ENCODE data around the gene GAL3ST2.
"Not testable (repeated sequence)": the region's sequence is repeated elsewhere in the genome, so short reads cannot be mapped to it uniquely, and the experiment has no call there.

Gene GAL3ST2

DNA sequence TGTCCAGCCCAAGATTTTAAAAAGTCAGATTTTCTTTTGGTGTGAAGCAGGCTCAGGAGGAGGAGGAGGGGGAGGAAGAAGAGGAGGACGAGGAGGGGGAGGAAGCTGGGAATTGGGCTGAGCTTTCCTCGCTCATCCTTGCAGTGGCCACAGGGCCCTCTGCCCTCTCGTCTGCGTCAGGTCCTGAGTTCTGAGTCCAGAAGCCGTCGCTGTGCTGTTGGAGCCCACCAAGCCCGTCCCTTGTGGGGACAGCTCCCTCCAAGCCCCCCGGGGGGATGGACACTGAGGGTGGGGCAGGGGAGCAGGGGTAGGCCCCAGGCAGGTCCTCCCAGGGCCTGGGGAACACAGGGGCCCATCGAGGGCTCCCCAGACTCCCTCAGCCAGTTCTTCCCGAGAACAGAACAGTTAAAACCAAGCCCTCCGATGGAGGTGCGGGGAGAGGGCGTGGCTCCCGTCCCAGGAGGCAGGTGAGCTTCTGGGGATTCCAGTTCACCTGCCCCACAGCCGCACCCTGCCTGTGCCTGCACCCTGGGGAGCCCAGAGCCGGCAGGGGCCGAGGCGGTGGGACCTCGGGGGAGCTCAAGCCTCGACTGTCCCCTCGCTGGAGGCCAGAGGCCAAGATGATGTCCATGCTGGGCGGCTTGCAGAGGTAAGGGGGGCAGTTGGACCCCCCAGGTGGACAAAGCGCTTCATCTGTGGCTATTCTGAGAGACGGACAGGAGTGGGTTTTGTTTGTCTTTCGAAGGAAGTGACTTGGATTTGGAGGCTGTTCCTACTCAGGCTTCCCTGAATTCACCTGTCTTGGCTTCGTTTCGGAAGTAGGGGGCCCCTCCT lies at the start of gene GAL3ST2:
Gene GAL3ST2, plus strand, starts transcription at position 487 of the 834 bp plus-strand sequence. Its CDS starts 134 bp downstream, at position 621.
- no peaks in the 10 kb centered on the region for H3K36me3 ChIP-seq (ENCODE audit: control insufficient read depth, insufficient read depth, low read length)
- peaks cover 22% of the 10 kb centered on the region for H3K27me3 ChIP-seq (ENCODE audit: control insufficient read depth, insufficient read depth, low read length)

GRCh38 chr2:241728000-241728399 lies 48.6 kb upstream of the GAL3ST2 start:
- Histone ChIP-seq H3K9me3 (ENCODE audit: control insufficient read depth, low read length) (no peaks in the 10 kb centered on the region), H3K9ac (ENCODE audit: low read length) (no peak overlapping the region), H3K4me3 (ENCODE audit: low read length) (no peak overlapping the region), H3K36me3 (ENCODE audit: control insufficient read depth, insufficient read depth, low read length) (no peaks in the 10 kb centered on the region), H3K4me1 (ENCODE audit: control insufficient read depth, insufficient read depth, low read length) (peaks cover 4% of the 10 kb centered on the region), H3K27me3 (ENCODE audit: control insufficient read depth, insufficient read depth, low read length) (no peaks in the 10 kb centered on the region)

More for the DNA sequence above, at the start of gene GAL3ST2:
- no peaks in the 10 kb centered on the region for H3K9me3 ChIP-seq (ENCODE audit: control insufficient read depth, low read length)
- H3K4me3 ChIP-seq (ENCODE audit: low read length) = no peak within 1 kb of the TSS
- H3K9ac ChIP-seq (ENCODE audit: low read length) = no peak within 1 kb of the TSS
- peaks cover 20% of the 10 kb centered on the region for H3K4me1 ChIP-seq (ENCODE audit: control insufficient read depth, insufficient read depth, low read length)

- H3K36me3 ChIP-seq (ENCODE audit: control insufficient read depth, insufficient read depth, low read length) = no peaks in the 10 kb centered on the region
- no peak overlapping the region for H3K9ac ChIP-seq (ENCODE audit: low read length)
- H3K4me3 ChIP-seq (ENCODE audit: low read length) = no peak overlapping the region
- no peaks in the 10 kb centered on the region for H3K9me3 ChIP-seq (ENCODE audit: control insufficient read depth, low read length)
- peaks cover 4% of the 10 kb centered on the region for H3K4me1 ChIP-seq (ENCODE audit: control insufficient read depth, insufficient read depth, low read length)
- H3K27me3 ChIP-seq (ENCODE audit: control insufficient read depth, insufficient read depth, low read length) = no peaks in the 10 kb centered on the region
Observed at GRCh38 chr2:241728627-241729026, 48.0 kb upstream of the GAL3ST2 start.

DNA sequence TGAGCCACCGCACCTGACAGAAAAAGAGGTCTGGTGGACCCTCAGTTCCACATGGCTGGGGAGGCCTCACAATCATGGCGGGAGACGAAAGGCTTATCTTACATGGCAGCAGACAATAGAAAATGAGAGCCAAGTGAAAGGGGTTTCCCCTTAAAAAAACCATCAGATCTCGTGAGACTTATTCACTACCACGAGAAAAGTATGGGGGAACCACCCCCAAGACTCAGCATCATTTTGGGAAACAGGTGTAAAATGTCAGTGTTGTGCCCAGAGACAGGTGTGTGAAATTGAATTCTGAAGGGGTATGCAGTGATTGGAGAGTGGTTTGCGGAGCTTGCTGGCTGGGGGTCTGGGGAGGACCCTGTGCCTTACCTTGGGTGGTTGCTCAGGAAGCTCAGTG lies 46.8 kb upstream of the GAL3ST2 start:
- Histone ChIP-seq H3K4me3 (ENCODE audit: low read length) (no peak overlapping the region), H3K27me3 (ENCODE audit: control insufficient read depth, insufficient read depth, low read length) (no peaks in the 10 kb centered on the region)

DNA sequence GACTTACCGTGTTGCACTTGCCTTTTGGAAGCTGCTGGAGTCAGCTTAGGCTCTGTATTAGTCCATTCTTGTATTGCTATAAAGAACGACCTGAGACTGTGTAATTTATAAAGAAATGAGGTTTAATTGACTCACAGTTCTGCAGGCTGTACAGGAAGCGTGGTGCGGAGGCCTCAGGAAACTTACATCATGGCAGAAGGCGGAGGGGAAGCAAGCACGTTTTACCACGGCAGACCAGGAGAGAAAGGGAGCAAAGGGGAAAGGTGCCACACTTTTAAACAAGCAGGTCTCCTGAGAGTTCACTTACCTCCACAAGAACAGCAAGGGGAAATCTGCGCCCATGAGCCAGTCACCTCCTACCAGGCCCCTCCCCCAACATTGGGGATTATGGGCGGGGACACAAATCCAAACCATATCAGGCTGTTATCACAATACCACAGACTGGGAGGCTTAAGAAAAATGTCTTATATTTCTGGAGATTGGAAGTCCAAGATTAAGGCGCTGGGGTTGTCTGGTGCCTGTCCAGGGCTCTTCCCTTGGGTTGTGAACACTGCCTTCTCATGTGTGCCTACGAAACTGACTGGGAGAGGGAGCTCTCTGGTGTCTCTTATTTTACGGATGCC lies 45.8 kb upstream of the GAL3ST2 start:
- Histone ChIP-seq H3K4me1 (ENCODE audit: control insufficient read depth, insufficient read depth, low read length) (peaks cover 9% of the 10 kb centered on the region), H3K27me3 (ENCODE audit: control insufficient read depth, insufficient read depth, low read length) (no peaks in the 10 kb centered on the region), H3K36me3 (ENCODE audit: control insufficient read depth, insufficient read depth, low read length) (no peaks in the 10 kb centered on the region), H3K9ac (ENCODE audit: low read length) (no peak overlapping the region), H3K9me3 (ENCODE audit: control insufficient read depth, low read length) (no peaks in the 10 kb centered on the region), H3K4me3 (ENCODE audit: low read length) (no peak overlapping the region)

More for the DNA sequence above, 46.8 kb upstream of the GAL3ST2 start:
- Histone ChIP-seq H3K9ac (ENCODE audit: low read length) (no peak overlapping the region), H3K9me3 (ENCODE audit: control insufficient read depth, low read length) (no peaks in the 10 kb centered on the region), H3K36me3 (ENCODE audit: control insufficient read depth, insufficient read depth, low read length) (no peaks in the 10 kb centered on the region), H3K4me1 (ENCODE audit: control insufficient read depth, insufficient read depth, low read length) (peaks cover 9% of the 10 kb centered on the region)

GRCh38 chr2:241732513-241733186 lies 44.0 kb upstream of the GAL3ST2 start:
- not testable (repeated sequence) for H3K4me3 ChIP-seq (ENCODE audit: low read length); H3K4me1 ChIP-seq (ENCODE audit: control insufficient read depth, insufficient read depth, low read length); H3K9me3 ChIP-seq (ENCODE audit: control insufficient read depth, low read length); H3K36me3 ChIP-seq (ENCODE audit: control insufficient read depth, insufficient read depth, low read length); H3K27me3 ChIP-seq (ENCODE audit: control insufficient read depth, insufficient read depth, low read length); H3K9ac ChIP-seq (ENCODE audit: low read length)

DNA sequence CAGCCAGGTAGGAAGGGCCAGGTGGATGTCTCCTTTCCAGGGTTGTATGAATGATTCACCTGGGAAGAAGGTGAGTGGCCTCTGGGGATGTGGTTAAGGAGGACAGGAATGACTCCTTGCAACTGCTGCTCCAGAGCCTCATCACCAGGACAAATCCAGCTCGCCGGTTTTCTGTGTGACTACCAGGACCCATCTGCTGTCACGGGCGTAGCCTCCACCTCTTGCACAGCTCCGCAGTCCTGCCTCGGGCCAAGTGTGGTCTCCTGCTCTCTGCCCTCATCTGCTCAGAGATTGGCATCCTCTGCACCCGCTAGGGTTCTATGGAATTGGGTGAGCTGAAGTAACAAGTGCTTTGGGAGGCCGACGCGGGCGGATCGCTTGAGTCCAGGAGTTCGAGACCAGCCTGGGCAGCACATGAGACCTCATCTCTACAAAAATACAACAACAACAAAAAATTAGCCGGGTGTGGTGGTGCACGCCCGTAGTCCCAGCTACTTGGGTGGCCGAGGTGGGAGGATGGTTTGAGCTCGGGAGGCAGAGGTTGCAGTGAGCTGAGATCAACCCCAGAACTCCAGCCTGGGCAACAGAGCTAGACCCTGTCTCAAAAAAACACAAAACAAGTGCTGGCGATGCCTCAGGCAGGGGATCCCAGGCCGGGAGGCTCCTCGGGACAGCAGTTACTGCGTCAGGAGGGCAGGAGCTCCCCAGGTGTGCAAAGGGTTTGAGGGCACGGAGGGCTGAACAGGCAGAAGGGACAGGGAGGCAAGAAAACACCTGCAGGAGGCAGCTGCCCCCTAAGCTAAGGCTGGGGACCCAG lies 43.0 kb upstream of the GAL3ST2 start:
- H3K4me1 ChIP-seq (ENCODE audit: control insufficient read depth, insufficient read depth, low read length) = peaks cover 9% of the 10 kb centered on the region
- H3K9ac ChIP-seq (ENCODE audit: low read length) = peak overlapping the region; percentile 48
- no peaks in the 10 kb centered on the region for H3K36me3 ChIP-seq (ENCODE audit: control insufficient read depth, insufficient read depth, low read length)
- H3K9me3 ChIP-seq (ENCODE audit: control insufficient read depth, low read length) = no peaks in the 10 kb centered on the region
- H3K4me3 ChIP-seq (ENCODE audit: low read length) = peak overlapping the region; percentile 14
- H3K27me3 ChIP-seq (ENCODE audit: control insufficient read depth, insufficient read depth, low read length) = no peaks in the 10 kb centered on the region

DNA sequence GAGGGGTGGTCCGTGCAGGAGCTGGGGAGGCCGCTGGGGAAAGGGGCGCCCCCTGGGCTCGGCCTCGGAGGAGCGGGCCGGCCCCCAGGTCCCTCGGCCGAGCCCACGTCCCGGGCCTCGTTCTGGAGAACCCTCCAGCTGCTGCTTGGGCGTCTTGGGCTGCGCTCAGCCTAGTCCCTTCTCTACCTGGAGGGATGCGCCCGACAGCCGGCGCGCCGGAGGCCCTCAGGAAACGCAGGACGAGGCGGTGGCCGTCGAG lies 42.5 kb upstream of the GAL3ST2 start:
- H3K4me1 ChIP-seq (ENCODE audit: control insufficient read depth, insufficient read depth, low read length) = peaks cover 9% of the 10 kb centered on the region
- no peaks in the 10 kb centered on the region for H3K9me3 ChIP-seq (ENCODE audit: control insufficient read depth, low read length)
- no peaks in the 10 kb centered on the region for H3K27me3 ChIP-seq (ENCODE audit: control insufficient read depth, insufficient read depth, low read length)
- H3K4me3 ChIP-seq (ENCODE audit: low read length) = peak overlapping the region; percentile 14
- H3K36me3 ChIP-seq (ENCODE audit: control insufficient read depth, insufficient read depth, low read length) = no peaks in the 10 kb centered on the region
- H3K9ac ChIP-seq (ENCODE audit: low read length) = peak overlapping the region; percentile 48

DNA sequence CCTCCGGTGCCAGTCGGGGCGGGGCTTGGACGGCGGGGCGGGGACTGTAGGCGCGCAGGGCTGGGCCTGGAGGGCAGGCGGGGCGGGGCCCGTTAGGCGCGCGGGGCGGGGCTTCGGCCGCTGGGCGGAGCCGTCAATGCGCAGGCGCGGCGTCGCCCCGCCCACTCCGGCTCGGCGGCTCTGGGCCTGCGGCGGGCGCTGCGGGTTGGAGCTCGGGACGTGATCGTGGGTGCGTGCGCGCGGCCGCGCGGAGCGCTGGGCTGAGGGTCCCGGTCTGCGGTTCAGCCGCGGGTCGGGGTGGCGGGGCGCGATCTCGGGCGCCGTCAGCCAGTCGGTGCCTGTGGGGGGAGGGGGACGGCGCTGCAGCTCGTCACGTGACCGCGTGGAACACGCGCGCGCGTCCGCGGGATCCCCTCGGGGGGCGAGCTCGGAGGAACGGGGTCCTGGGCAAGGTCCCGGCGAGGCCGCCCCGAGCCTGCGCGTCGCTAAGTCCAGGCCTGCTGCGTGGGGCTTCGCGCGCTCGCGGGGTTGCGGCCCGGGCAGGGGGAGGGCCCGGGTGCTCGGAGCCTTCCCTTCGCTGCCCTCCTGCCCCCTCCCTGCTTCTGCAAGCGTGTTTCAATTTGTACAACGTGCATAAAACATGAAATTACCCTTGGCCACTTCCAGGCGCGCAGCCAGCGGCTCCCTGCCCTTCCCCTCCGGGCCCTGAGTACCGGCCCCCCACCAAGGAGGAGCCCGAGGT lies 42.0 kb upstream of the GAL3ST2 start, which contains the start of gene D2HGDH:
Gene D2HGDH, plus strand, starts transcription at position 164 of the 742 bp plus-strand sequence. CDS start 595 bp downstream, outside the sequence.
- H3K27me3 ChIP-seq (ENCODE audit: control insufficient read depth, insufficient read depth, low read length) = no peaks in the 10 kb centered on the region
- no peaks in the 10 kb centered on the region for H3K36me3 ChIP-seq (ENCODE audit: control insufficient read depth, insufficient read depth, low read length)
- peak within 1 kb of the TSS; percentile 80 for H3K4me3 ChIP-seq (ENCODE audit: low read length)
- H3K9ac ChIP-seq (ENCODE audit: low read length) = peak within 1 kb of the TSS; percentile 80
- H3K9me3 ChIP-seq (ENCODE audit: control insufficient read depth, low read length) = no peaks in the 10 kb centered on the region
- H3K4me1 ChIP-seq (ENCODE audit: control insufficient read depth, insufficient read depth, low read length) = peaks cover 9% of the 10 kb centered on the region

DNA sequence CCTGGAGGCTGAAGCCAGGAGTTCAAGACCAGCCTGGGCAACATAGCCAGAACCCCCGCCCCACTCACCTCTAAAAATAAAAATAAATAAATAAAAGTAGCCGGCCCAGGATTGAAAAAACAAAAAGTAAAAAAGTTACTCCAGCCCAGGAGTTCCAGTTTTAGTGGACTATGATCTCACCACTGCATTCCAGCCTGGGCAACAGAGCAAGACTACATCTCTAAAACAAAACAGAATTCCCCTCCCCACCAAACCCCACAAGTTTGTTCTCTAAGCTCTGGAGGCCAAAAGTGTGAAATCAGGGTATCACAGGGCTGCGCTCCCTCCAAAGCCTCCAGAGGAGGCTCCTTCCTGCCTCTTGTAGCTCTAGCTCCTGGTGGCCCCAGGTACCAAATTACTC lies 40.5 kb upstream of the GAL3ST2 start:
- H3K4me3 ChIP-seq (ENCODE audit: low read length) = no peak overlapping the region
- H3K27me3 ChIP-seq (ENCODE audit: control insufficient read depth, insufficient read depth, low read length) = no peaks in the 10 kb centered on the region
- peaks cover 7% of the 10 kb centered on the region for H3K4me1 ChIP-seq (ENCODE audit: control insufficient read depth, insufficient read depth, low read length)
- H3K9me3 ChIP-seq (ENCODE audit: control insufficient read depth, low read length) = no peaks in the 10 kb centered on the region
- no peaks in the 10 kb centered on the region for H3K36me3 ChIP-seq (ENCODE audit: control insufficient read depth, insufficient read depth, low read length)
- no peak overlapping the region for H3K9ac ChIP-seq (ENCODE audit: low read length)

- no peaks in the 10 kb centered on the region for H3K36me3 ChIP-seq (ENCODE audit: control insufficient read depth, insufficient read depth, low read length)
- peaks cover 5% of the 10 kb centered on the region for H3K4me1 ChIP-seq (ENCODE audit: control insufficient read depth, insufficient read depth, low read length)
- no peaks in the 10 kb centered on the region for H3K27me3 ChIP-seq (ENCODE audit: control insufficient read depth, insufficient read depth, low read length)
- H3K9ac ChIP-seq (ENCODE audit: low read length) = no peak overlapping the region
- H3K4me3 ChIP-seq (ENCODE audit: low read length) = no peak overlapping the region
- H3K9me3 ChIP-seq (ENCODE audit: control insufficient read depth, low read length) = no peaks in the 10 kb centered on the region
Observed at GRCh38 chr2:241738040-241738686, 38.5 kb upstream of the GAL3ST2 start.

Measured in mucosa of stomach (tissue), 1 donor.